NCI-H345 treated with DMSO at 0.1 percent for 48 hours (cell line): ENCODE measurements around the gene DNAJC17.

Experiments used
- DNase-seq: peaks from one replicate; lab custom pipeline; 2025; ENCODE audit not compliant: unreplicated experiment; lab: John Stamatoyannopoulos, UW

The DNAJC17 gene

GRCh38 chr15:40746916-40747418, 60.3 kb downstream of the DNAJC17 start:
- peak; percentile 1 for DNase-seq

DNA sequence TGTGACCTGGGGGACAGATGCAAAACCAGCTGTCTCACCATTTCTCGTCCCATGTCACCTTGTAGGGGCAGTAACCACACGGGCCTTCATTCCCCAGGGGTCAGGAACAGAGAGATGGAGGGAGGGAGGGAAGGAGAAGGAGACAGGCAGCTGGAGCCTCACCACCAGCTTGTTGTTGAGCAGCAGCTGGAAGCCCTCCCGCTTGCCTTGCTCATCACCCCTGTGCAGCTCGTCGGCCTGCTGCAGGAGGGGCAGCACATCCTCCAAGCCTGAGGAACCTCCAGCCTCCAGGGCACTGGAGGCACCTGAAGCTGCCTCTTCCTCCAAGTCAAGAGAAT, 62.5 kb downstream of the DNAJC17 start:
- DNase-seq, result no peak

- no peak for DNase-seq
Observed at GRCh38 chr15:40743921-40744814, 63.1 kb downstream of the DNAJC17 start.

GRCh38 chr15:40743485-40743901, 63.8 kb downstream of the DNAJC17 start:
- no peak for DNase-seq

DNA sequence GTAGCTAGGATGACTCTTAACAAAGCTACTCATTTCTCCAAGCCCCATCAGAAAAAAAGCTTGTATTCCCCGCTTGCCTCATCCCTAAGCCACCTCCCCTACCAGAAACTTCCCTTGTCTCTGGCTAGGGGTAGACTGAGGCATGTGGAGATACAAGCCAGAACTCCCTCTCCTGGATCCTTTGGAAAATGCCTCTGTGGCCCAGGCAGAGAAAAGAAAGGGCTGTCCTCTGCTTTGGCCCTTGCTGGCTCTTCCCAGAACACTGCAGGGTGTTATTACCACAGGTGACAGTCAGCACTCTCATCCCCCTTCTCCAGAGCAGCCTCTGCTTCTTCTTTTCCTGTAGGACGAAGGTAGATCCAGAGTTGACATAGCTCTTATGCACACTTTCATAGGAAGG, 67.4 kb downstream of the DNAJC17 start:
- no peak for DNase-seq

DNA sequence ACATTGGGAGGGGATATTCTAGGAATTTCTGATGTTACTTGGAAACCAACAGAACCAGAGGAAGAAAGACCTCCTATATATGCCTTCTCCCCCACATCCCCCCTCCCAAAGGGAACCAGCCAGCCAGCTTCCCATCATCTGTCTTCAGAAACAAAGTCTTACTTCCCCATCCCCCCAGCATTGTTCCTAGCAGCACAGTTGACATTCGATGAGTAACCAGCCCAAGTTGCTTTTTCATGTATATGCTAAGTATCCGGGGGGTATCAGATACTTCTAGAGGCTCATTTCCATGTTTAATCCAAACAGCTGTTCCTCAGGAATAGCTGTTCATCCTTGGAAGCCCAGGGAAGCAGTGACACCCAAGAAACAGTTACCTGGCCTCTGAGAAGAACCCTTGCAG, 68.2 kb downstream of the DNAJC17 start:
- no peak for DNase-seq

- no peak for DNase-seq
Observed at GRCh38 chr15:40737048-40737447, 70.2 kb downstream of the DNAJC17 start.

DNA sequence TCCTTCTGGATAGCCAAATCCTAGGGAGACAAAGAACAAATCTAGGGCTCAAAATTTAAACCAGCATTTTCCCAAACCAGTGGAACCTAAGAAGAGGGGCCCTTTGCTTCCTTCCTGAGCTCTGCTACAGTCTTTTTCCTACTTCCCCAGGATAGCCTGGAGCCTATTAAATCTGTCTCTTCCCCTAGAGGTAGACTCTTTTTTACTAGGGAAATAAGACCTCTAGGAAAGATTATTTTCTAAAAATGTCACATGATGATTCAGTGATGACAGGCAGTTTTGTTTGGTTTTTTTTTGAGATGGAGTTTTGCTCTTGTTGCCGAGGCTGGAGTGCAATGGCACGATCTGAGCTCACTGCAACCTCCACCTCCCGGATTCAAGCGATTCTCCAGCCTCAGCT, 70.7 kb downstream of the DNAJC17 start:
- DNase-seq, result no peak

DNA sequence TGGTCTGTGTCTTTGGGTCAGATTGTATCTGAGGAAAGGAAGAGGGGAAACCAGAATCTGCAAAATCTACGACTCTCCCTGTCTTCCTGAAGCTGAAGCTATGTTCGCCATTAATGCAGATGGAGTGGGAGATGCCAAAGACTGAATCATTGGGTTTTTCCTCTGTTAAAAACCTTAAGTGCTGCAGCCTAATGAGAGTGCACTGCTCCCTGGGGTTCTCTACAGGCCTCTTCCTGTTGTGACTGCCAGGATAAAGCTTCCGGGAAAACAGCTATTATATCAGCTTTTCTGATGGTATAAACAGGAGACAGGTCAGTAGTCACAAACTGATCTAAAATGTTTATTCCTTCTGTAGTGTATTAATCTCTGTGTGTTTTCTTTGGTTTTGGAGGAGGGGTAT, 76.2 kb downstream of the DNAJC17 start:
- no peak for DNase-seq

DNA sequence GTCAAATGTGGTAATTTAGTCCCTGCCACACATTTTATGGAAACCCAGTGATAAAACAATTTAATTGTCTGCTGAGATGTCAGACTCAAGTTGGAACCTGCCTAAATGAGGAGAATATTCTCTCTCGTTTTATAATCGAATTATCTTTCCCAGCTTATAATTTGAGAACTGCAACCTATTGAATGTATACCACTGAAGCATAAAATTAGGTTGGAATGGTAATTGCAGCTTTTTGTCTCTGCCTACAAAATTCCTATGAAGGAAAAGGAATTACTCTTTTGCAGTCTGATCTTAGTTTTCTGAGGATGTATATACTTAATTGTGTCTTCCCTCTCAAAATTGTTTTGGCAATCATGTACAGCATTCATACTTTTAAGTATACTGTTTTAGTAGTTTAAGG, 83.4 kb downstream of the DNAJC17 start:
- DNase-seq, result no peak

DNA sequence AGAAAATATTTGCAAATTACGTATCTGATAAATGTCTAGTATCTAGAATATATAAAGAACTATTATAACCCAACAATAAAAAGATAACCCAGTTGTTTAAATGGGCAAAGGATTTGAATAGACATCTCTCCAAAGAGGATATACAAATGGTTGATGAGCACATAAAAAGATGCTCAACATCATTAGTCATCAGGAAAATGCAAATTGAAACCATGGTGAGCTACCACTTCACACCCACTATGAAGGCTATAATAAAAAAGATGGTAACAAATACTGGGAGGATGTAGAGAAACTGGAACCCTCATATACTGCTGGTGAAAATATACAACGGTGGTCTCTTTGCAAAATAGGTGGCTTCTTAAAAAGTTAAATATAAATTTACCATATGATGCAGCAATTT, 84.3 kb downstream of the DNAJC17 start:
- no peak for DNase-seq

GRCh38 chr15:40722354-40722753, 84.9 kb downstream of the DNAJC17 start:
- no peak for DNase-seq

DNA sequence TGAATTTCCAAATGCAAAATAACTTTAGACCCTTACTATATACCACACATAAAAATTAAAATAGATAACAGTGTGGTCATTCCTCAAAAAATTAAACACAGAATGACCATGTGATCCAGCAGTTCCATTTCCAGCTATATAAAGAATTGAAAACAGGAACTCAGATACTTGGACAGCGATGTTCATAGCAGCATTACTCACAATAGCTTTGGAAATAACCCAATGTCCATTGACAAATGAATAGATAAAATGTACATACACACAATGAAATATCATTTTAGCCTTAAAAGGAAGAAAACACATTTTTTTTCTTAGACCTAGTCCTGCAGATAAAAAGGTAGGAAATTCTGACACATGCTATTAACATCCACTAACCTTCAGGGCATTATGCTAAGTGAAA, 85.6 kb downstream of the DNAJC17 start:
- DNase-seq, result no peak

- DNase-seq, result no peak
Observed at GRCh38 chr15:40716165-40716564, 91.1 kb downstream of the DNAJC17 start.
